Measurements from ENCODE around the gene GCK. TPM values are rescaled to one million over a fixed set of nuclear protein-coding genes. Genes with fewer than 3 reads are reported as not detected.

GCK gene
- polyA plus RNA-seq, 1 of the 3 experiments (the other 2 are of a cell fraction) = 1.6 TPM

DNA sequence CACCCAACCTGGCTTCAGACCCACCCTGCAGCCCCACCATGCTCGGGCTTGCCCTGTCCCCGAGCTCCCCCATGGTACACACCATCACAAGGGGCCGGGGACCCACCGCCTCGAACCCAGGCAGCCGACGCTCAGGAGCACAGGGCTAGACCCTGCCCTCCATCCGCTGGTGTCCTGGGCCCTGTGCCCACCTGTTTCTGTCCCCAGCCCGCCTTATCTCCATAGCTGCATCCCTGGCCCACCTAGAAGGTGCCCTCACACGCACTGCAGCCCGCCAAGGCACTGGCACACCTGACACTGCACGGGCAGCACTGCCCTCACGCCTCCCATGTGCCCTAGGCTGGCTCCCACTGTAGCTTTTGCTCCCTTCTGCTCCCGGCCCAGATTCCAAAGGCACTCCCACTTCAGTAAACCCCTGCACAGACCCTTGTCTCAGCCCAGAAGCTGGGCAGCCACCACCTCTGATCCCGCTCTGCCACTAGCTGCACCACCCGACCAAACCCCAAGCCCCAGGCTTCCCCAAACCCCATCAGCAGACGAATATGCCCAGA, 28.7 kb upstream of the GCK start:
- 0 out of 2 replicates have a peak, but pooled peaks cover 4% of the 10 kb centered on the region for H4K20me1 ChIP-seq (ENCODE audit: insufficient read depth)
- WGBS (ENCODE audit: low lambda C conversion rate) = 78% methylated on average over 13 of the region's 17 CpGs
- H3K79me2 ChIP-seq (ENCODE audit: insufficient read depth) = no peaks in the 10 kb centered on the region

More for the DNA sequence above, 28.7 kb upstream of the GCK start:
- Histone ChIP-seq H3K9me2 (no peaks in the 10 kb centered on the region), H3K27ac (ENCODE audit: low read depth in 2 of 2, low read length in 1 of 2) (peak overlapping the region in 1 of 2 experiments; percentile 3; a peak in 2 of 4 replicates), H2AFZ (ENCODE audit: low read depth) (no peak overlapping the region), H3K4me3 (ENCODE audit: low read depth in 2 of 2, low read length in 1 of 2) (no peak overlapping the region), H3K4me2 (no peak overlapping the region), H3K9me3 (no peaks in the 10 kb centered on the region), H3F3A (replicated peaks; ENCODE audit: insufficient read depth) (peaks cover 3% of the 10 kb centered on the region), H3K4me1 (ENCODE audit: control insufficient read depth in 1 of 2, insufficient read depth in 2 of 2, low read depth in 1 of 2, low read length in 1 of 2) (peaks cover 0 to 35% of the 10 kb centered on the region in 2 experiments; a peak in 1 of 4 replicates), H3K9ac (no peak overlapping the region), H3K27me3 (ENCODE audit: insufficient read depth) (no peaks in the 10 kb centered on the region), H3K36me3 (replicated peaks in 1 of 2; ENCODE audit: control insufficient read depth in 1 of 2, insufficient read depth in 2 of 2, low read length in 1 of 2) (peaks cover 0 to 15% of the 10 kb centered on the region in 2 experiments)
- POLR2A ChIA-PET = interaction anchor here (1.5 kb wide), 1 partner anchor 22 kb away, joined by 3 read pairs; no protein-coding TSS in a partner anchor
- CTCF ChIA-PET = interaction anchor here (0.8 to 3.8 kb wide), 7 partner anchors 15 to 37 kb away, joined by 3 to 19 read pairs (median 4); no protein-coding TSS in a partner anchor
- peak; percentile 43 for DNase-seq
- TF ChIP-seq, protein P1, sequence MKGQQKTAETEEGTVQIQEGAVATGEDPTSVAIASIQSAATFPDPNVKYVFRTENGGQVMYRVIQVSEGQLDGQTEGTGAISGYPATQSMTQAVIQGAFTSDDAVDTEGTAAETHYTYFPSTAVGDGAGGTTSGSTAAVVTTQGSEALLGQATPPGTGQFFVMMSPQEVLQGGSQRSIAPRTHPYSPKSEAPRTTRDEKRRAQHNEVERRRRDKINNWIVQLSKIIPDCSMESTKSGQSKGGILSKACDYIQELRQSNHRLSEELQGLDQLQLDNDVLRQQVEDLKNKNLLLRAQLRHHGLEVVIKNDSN (IDR thresholded peaks at IDR 0.05; ENCODE audit: borderline replicate concordance, low read depth) = no peak
- TF ChIP-seq RFX5 (IDR thresholded peaks at IDR 0.05; ENCODE audit: low read length) = no peak
- TF ChIP-seq RAD21 (IDR thresholded peaks at IDR 0.05; ENCODE audit: low read length) = no peak
- no peak for TF ChIP-seq MXI1 (IDR thresholded peaks at IDR 0.05; ENCODE audit: low read depth, low read length)
- no peak for TF ChIP-seq FOXJ3 (CRISPR knock-in tag; IDR thresholded peaks at IDR 0.05)
- TF ChIP-seq, protein P2, sequence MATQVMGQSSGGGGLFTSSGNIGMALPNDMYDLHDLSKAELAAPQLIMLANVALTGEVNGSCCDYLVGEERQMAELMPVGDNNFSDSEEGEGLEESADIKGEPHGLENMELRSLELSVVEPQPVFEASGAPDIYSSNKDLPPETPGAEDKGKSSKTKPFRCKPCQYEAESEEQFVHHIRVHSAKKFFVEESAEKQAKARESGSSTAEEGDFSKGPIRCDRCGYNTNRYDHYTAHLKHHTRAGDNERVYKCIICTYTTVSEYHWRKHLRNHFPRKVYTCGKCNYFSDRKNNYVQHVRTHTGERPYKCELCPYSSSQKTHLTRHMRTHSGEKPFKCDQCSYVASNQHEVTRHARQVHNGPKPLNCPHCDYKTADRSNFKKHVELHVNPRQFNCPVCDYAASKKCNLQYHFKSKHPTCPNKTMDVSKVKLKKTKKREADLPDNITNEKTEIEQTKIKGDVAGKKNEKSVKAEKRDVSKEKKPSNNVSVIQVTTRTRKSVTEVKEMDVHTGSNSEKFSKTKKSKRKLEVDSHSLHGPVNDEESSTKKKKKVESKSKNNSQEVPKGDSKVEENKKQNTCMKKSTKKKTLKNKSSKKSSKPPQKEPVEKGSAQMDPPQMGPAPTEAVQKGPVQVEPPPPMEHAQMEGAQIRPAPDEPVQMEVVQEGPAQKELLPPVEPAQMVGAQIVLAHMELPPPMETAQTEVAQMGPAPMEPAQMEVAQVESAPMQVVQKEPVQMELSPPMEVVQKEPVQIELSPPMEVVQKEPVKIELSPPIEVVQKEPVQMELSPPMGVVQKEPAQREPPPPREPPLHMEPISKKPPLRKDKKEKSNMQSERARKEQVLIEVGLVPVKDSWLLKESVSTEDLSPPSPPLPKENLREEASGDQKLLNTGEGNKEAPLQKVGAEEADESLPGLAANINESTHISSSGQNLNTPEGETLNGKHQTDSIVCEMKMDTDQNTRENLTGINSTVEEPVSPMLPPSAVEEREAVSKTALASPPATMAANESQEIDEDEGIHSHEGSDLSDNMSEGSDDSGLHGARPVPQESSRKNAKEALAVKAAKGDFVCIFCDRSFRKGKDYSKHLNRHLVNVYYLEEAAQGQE (IDR thresholded peaks at IDR 0.05; ENCODE audit: low read depth, low read length) = no peak
- TF ChIP-seq, protein P3, sequence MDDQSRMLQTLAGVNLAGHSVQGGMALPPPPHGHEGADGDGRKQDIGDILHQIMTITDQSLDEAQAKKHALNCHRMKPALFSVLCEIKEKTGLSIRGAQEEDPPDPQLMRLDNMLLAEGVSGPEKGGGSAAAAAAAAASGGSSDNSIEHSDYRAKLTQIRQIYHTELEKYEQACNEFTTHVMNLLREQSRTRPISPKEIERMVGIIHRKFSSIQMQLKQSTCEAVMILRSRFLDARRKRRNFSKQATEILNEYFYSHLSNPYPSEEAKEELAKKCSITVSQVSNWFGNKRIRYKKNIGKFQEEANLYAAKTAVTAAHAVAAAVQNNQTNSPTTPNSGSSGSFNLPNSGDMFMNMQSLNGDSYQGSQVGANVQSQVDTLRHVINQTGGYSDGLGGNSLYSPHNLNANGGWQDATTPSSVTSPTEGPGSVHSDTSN (IDR thresholded peaks at IDR 0.05) = no peak
- TF ChIP-seq FOXM1 (IDR thresholded peaks at IDR 0.05; ENCODE audit: low read depth) = no peak
- no peak for TF ChIP-seq SMC3 (IDR thresholded peaks at IDR 0.05; ENCODE audit: low read depth, low read length)
- TF ChIP-seq NRF1 (IDR thresholded peaks at IDR 0.05; ENCODE audit: low read depth, low read length) = no peak
- TF ChIP-seq POLR2AphosphoS5 (IDR thresholded peaks at IDR 0.05; ENCODE audit: low read depth, low read length) = no peak
- no peak for TF ChIP-seq NFIC (IDR thresholded peaks at IDR 0.05; ENCODE audit: borderline replicate concordance)
- TF ChIP-seq ELF1 (IDR thresholded peaks at IDR 0.05) = no peak
- TF ChIP-seq TEAD4 (IDR thresholded peaks at IDR 0.05; ENCODE audit: borderline replicate concordance, insufficient read depth) = no peak
- TF ChIP-seq, protein P4, sequence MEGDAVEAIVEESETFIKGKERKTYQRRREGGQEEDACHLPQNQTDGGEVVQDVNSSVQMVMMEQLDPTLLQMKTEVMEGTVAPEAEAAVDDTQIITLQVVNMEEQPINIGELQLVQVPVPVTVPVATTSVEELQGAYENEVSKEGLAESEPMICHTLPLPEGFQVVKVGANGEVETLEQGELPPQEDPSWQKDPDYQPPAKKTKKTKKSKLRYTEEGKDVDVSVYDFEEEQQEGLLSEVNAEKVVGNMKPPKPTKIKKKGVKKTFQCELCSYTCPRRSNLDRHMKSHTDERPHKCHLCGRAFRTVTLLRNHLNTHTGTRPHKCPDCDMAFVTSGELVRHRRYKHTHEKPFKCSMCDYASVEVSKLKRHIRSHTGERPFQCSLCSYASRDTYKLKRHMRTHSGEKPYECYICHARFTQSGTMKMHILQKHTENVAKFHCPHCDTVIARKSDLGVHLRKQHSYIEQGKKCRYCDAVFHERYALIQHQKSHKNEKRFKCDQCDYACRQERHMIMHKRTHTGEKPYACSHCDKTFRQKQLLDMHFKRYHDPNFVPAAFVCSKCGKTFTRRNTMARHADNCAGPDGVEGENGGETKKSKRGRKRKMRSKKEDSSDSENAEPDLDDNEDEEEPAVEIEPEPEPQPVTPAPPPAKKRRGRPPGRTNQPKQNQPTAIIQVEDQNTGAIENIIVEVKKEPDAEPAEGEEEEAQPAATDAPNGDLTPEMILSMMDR (IDR thresholded peaks at IDR 0.05) = no peak

All from SK-N-SH (cell line).